ENCODE measurements around the gene SUMF1. TPM values are rescaled to one million over a fixed set of nuclear protein-coding genes. Genes with fewer than 3 reads are reported as not detected.

Gene SUMF1
- total and polyA plus RNA-seq, 2 of the 4 experiments (the other 2 are of a cell fraction), result 26.3 to 38.4 TPM

GRCh38 chr3:4497005-4497692 lies 30.1 kb upstream of the SUMF1 start:
- Histone ChIP-seq H2BK15ac (ENCODE audit: low read depth, low read length) (no peak overlapping the region), H3K9me3 (ENCODE audit: control insufficient read depth, insufficient read depth, low read length) (no peaks in the 10 kb centered on the region), H4K91ac (ENCODE audit: insufficient read depth, low read depth, low read length) (no peak overlapping the region), H3K4me1 (ENCODE audit: control insufficient read depth, insufficient read depth, low read length) (no peaks in the 10 kb centered on the region; the same call in 1 of the 2 replicates), H3K14ac (replicated peaks; ENCODE audit: low read depth, low read length) (no peak overlapping the region), H3K9me1 (ENCODE audit: insufficient read depth, low read length) (no peaks in the 10 kb centered on the region; the same call in 1 of the 2 replicates), H4K20me1 (ENCODE audit: insufficient read depth, low read length) (no peaks in the 10 kb centered on the region), H2AK9ac (replicated peaks; ENCODE audit: low read depth, low read length, poor library complexity) (no peak overlapping the region), H3K23ac (ENCODE audit: low read depth, low read length) (no peak overlapping the region), H2BK120ac (ENCODE audit: low read depth, low read length) (no peak overlapping the region), H3K4ac (ENCODE audit: low read depth, low read length) (no peak overlapping the region), H3K56ac (ENCODE audit: extremely low read depth, insufficient read depth, low read length) (no peak overlapping the region), H2AK5ac (ENCODE audit: low read depth, low read length) (no peak overlapping the region), H2BK5ac (ENCODE audit: low read depth, low read length, poor library complexity, severe bottlenecking) (no peak overlapping the region), H3K36me3 (ENCODE audit: control insufficient read depth, insufficient read depth, low read length) (no peaks in the 10 kb centered on the region), H3K27me3 (ENCODE audit: control insufficient read depth, insufficient read depth, low read length) (no peaks in the 10 kb centered on the region), H3K79me1 (ENCODE audit: low read depth in 1 of 2, low read length in 2 of 2) (no peaks in the 10 kb centered on the region), H3K27ac (ENCODE audit: insufficient read depth, low read length) (no peak overlapping the region), H3K4me2 (ENCODE audit: low read depth, low read length) (no peak overlapping the region), H2AFZ (replicated peaks; ENCODE audit: low read length, poor library complexity) (no peak overlapping the region), H4K8ac (ENCODE audit: low read depth in 2 of 2, low read length in 2 of 2) (no peak overlapping the region), H3K4me3 (ENCODE audit: insufficient read depth, low read depth, low read length) (no peak overlapping the region), H3K9ac (ENCODE audit: low read depth, low read length) (no peak overlapping the region), H4K5ac (ENCODE audit: low read depth, low read length) (no peak overlapping the region), H2BK20ac (ENCODE audit: low read depth, low read length) (no peak overlapping the region), H3K18ac (ENCODE audit: low read depth, low read length) (no peak overlapping the region)
- BruUV-seq (replicated peaks), result no TSS peak
- intact Hi-C loops (cut with micrococcal nuclease), result no loop called here
- no peak for ATAC-seq (ENCODE audit: low read depth)
- ChIA-PET CTCF (no interaction called here), POLR2A (ENCODE audit: unreplicated experiment) (no interaction called here)
- no peak for DNase-seq
- TF ChIP-seq POLR2A (IDR thresholded peaks at IDR 0.05; ENCODE audit: low read depth, low read length), result no peak
- no peak for TF ChIP-seq ELK1 (IDR thresholded peaks at IDR 0.05; ENCODE audit: borderline replicate concordance, low read depth, low read length)
- TF ChIP-seq CEBPB (IDR thresholded peaks at IDR 0.05; ENCODE audit: low read depth, low read length), result no peak
- no peak for TF ChIP-seq CTCF (conservative IDR thresholded peaks at IDR 0.05; ENCODE audit: low read depth, low read length)
- no peak for TF ChIP-seq BHLHE40 (IDR thresholded peaks at IDR 0.05; ENCODE audit: low read depth, low read length)
- no peak for TF ChIP-seq MAFK (IDR thresholded peaks at IDR 0.05; ENCODE audit: low read depth, low read length)
- no peak for TF ChIP-seq SMC3 (IDR thresholded peaks at IDR 0.05; ENCODE audit: low read depth, low read length)
- no peak for TF ChIP-seq FOS (IDR thresholded peaks at IDR 0.05; ENCODE audit: low read depth, low read length)
- no peak for TF ChIP-seq MXI1 (IDR thresholded peaks at IDR 0.05; ENCODE audit: borderline replicate concordance, low read depth, low read length)
- no peak for TF ChIP-seq NFE2L2 (IDR thresholded peaks at IDR 0.05; ENCODE audit: low read depth, low read length)
- no peak for TF ChIP-seq MAZ (IDR thresholded peaks at IDR 0.05; ENCODE audit: borderline replicate concordance, low read depth, low read length)
- no peak for TF ChIP-seq RCOR1 (IDR thresholded peaks at IDR 0.05; ENCODE audit: insufficient replicate concordance, low read length)
- TF ChIP-seq CHD1 (IDR thresholded peaks at IDR 0.05; ENCODE audit: low read depth, low read length), result no peak
- TF ChIP-seq RFX5 (IDR thresholded peaks at IDR 0.05; ENCODE audit: low read depth, low read length), result no peak
- TF ChIP-seq RAD21 (IDR thresholded peaks at IDR 0.05; ENCODE audit: low read length), result no peak
- dilution Hi-C loops (cut with HindIII; ENCODE audit: low sequenced_read_pairs, unreplicated experiment), result no loop called here
- no CpG with 5 or more reads among the region's 5 CpGs for WGBS, 2 experiments (ENCODE audit: extremely low coverage in 2 of 2, insufficient read length in 1 of 2)
- in situ Hi-C loops (cut with MboI; ENCODE audit: low sequenced_read_pairs), result no loop called here
